Panc1 (cell line): ENCODE measurements around the gene PBRM1. TPM values are rescaled to one million over a fixed set of nuclear protein-coding genes. Genes with fewer than 3 reads are reported as not detected.

ENCODE experiments used
- ATAC-seq: fragments of 200-7000 bp; cut with Tn5 transposase; 2 replicates; pipeline ENCODE4 v1.9.1; 2020; ENCODE audit warnings: mild to moderate bottlenecking, moderate library complexity
- BruUV-seq: library from RNA; stranded (reverse); fragments of 400-500 nt; replicated peaks from 2 replicates; lab custom pipeline; 2021; lab: Mats Ljungman, UMichigan
- CTCF ChIA-PET: fragments of 300-600 bp; sonication (Branson Sonifier 250); formaldehyde crosslinking; loops from one replicate; lab custom pipeline; 2022; ENCODE audit warnings: antibody characterized with exemption; lab: Charles Lee
- POLR2A ChIA-PET: fragments of 300-600 bp; sonication (Branson Sonifier 250); formaldehyde crosslinking; loops from one replicate; lab custom pipeline; 2022; ENCODE audit warnings: antibody characterized with exemption; lab: Charles Lee
- DNase-seq: peaks from one replicate; pipeline ENCODE4 v3.0.0-alpha.2; 2010; ENCODE audit warnings: low read depth, low spot score
- H3K27ac ChIP-seq: 2 replicates; pipeline ENCODE4 v1.5.1; 2011; ENCODE audit warnings: mild to moderate bottlenecking, low read length, inconsistent platforms
- H3K27me3 ChIP-seq: fragments of 200-500 bp; sonication (Bioruptor generic); 2 replicates; pipeline ENCODE4 v1.6.0; 2014; ENCODE audit warnings: low read length, inconsistent platforms; ENCODE audit not compliant: control insufficient read depth, insufficient read depth
- H3K36me3 ChIP-seq: fragments of 200-500 bp; sonication (Bioruptor generic); 2 replicates; pipeline ENCODE4 v1.5.1; 2014; ENCODE audit warnings: inconsistent platforms, mild to moderate bottlenecking, low read length, moderate library complexity; ENCODE audit not compliant: control insufficient read depth, insufficient read depth
- H3K4me1 ChIP-seq: 2 replicates; pipeline ENCODE4 v1.5.1; 2011; ENCODE audit warnings: inconsistent platforms, mild to moderate bottlenecking, low read length, moderate library complexity; ENCODE audit not compliant: control insufficient read depth, insufficient read depth
- H3K4me3 ChIP-seq, 2 experiments: 2 replicates each; pipeline ENCODE4 v1.5.1; 2011 to 2012; ENCODE audit warnings: low read depth in 2 of 2, low read length in 2 of 2, mild to moderate bottlenecking in 2 of 2, inconsistent platforms in 1 of 2, moderate library complexity in 1 of 2
- H3K9me3 ChIP-seq: fragments of 200-500 bp; sonication (Bioruptor generic); 2 replicates; pipeline ENCODE4 v1.5.1; 2014; ENCODE audit warnings: low read depth, mild to moderate bottlenecking, inconsistent platforms, low read length, moderate library complexity; ENCODE audit not compliant: control insufficient read depth, insufficient read depth
- CTCF ChIP-seq: fragments of 450-650 bp; IDR thresholded peaks from 2 replicates; pipeline ENCODE4 v1.5.1; 2017; ENCODE audit warnings: mild to moderate bottlenecking
- POLR2AphosphoS5 ChIP-seq: IDR thresholded peaks from 2 replicates; pipeline ENCODE4 v1.6.1; 2012; ENCODE audit warnings: mild to moderate bottlenecking, low read depth, low read length, moderate library complexity
- REST ChIP-seq, 2 experiments: IDR thresholded peaks; 2 replicates each; pipeline ENCODE4 v1.6.1; 2011 to 2012; ENCODE audit warnings: low read depth in 2 of 2, control low read depth in 1 of 2, low read length in 1 of 2, mild to moderate bottlenecking in 1 of 2, moderate library complexity in 1 of 2; ENCODE audit not compliant: insufficient read depth in 1 of 2
- SIN3A ChIP-seq: IDR thresholded peaks from 2 replicates; pipeline ENCODE4 v1.6.1; 2012; ENCODE audit warnings: low read depth, mild to moderate bottlenecking, low read length, moderate library complexity, borderline replicate concordance; ENCODE audit not compliant: insufficient read depth
- TCF7L2 ChIP-seq: IDR thresholded peaks from 2 replicates; pipeline ENCODE4 v1.6.1; 2011; ENCODE audit warnings: mild to moderate bottlenecking, low read depth, low read length, inconsistent platforms
- in situ Hi-C: cut with HindIII; loops from 2 replicates; pipeline ENCODE4 v1.10.0; 2016; ENCODE audit warnings: low sequenced_read_pairs, low pct_unique_long_range_greater_than_20kb
- intact Hi-C: fragments of 100-400 bp; cut with micrococcal nuclease; formaldehyde crosslinking; loops from one replicate; pipeline ENCODE4 v1.10.0; 2022; ENCODE audit not compliant: unreplicated experiment
- total RNA-seq: library from RNA; stranded (reverse); gene quantifications from one replicate; pipeline ENCODE4 v1.2.1, GENCODE V29; 2021; ENCODE audit not compliant: unreplicated experiment

PBRM1 gene
- total RNA-seq, 1 experiment from 2014 or later: 43.5 TPM

- peak overlapping the region; percentile 80 for H3K27ac ChIP-seq
- CTCF ChIA-PET: no interaction called here
- H3K36me3 ChIP-seq: peaks cover 6% of the 10 kb centered on the region; the same call in 1 of the 2 replicates
- POLR2A ChIA-PET: interaction anchor here (0.6 kb wide), 1 partner anchor 10 kb away, joined by 6 read pairs; no protein-coding TSS in a partner anchor
- in situ Hi-C loops (no loop called here), intact Hi-C loops (no loop called here)
- no peaks in the 10 kb centered on the region for H3K9me3 ChIP-seq
- DNase-seq: no peak
- ATAC-seq: no peak
- no peak overlapping the region for H3K4me3 ChIP-seq
- H3K4me1 ChIP-seq: peaks cover 25% of the 10 kb centered on the region
- BruUV-seq: no TSS peak
- TF ChIP-seq SIN3A (no peak), TCF7L2 (no peak), REST (IDR thresholded peaks at IDR 0.05; ENCODE audit: insufficient read depth in 1 of 2, low read depth in 2 of 2, low read length in 1 of 2) (no peak), CTCF (no peak), POLR2AphosphoS5 (no peak)
- no peaks in the 10 kb centered on the region for H3K27me3 ChIP-seq
These were observed 14.0 kb downstream of the PBRM1 start for GRCh38 chr3:52671676-52672075.

DNA sequence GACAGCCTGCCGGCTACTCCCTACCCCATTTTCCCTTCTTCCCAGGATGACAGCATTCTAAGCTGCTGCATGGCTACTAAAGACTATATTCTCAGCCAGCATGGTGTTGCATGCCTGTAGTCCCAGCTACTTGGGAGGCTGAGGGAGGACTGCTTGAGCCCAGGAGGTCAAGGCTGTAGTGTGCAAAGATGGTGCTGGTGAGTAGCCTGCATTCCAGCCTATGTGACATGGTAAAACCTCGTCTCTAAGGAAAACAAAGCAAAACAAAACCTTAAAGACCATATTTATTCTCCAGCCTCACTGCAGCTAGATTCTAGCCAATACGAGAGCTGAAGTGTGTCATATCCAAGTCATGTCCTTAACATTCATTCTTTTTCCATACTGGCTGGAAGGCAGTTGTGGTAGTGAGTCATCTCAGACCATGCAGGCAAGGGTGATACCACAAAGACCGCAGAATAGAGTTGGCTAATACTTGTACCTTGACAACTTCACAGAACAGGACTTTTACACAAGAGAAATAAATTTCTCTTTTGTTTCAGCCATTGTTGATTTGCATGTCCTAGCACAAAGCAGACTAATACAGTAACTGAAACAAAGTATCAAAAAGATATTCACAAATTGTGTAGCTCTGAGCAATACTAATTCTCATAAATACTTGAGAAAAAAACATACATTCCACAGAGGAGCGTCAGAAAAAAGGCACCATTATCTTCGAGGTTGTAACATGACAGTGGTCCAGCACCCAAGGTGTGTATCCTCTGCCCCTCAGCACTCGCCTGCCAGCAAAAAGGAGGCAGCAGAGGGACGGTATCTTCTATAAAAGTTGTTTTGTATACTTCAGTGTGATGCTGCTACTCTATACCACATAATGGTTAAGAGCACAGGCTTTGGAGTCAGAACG, 14.8 kb downstream of the PBRM1 start:
- CTCF ChIA-PET: no interaction called here
- H3K9me3 ChIP-seq: no peaks in the 10 kb centered on the region
- ATAC-seq (peak; percentile 99), DNase-seq (peak; percentile 92)
- in situ Hi-C loops (no loop called here), intact Hi-C loops (no loop called here)
- peaks cover 6% of the 10 kb centered on the region for H3K36me3 ChIP-seq
- H3K4me1 ChIP-seq: peaks cover 25% of the 10 kb centered on the region
- peak overlapping the region; percentile 80 for H3K27ac ChIP-seq
- POLR2A ChIA-PET: interaction anchor here (0.6 kb wide), 1 partner anchor 13 kb away, joined by 3 read pairs; no protein-coding TSS in a partner anchor
- peak overlapping the region in 1 of 2 experiments; percentile 15; a peak in 1 of 4 replicates for H3K4me3 ChIP-seq
- no peaks in the 10 kb centered on the region for H3K27me3 ChIP-seq
- no peak for TF ChIP-seq TCF7L2
- BruUV-seq: TSS peak; percentile 17

- ChIA-PET CTCF (no interaction called here), POLR2A (no interaction called here)
- TF ChIP-seq TCF7L2 (no peak), CTCF (no peak), REST (IDR thresholded peaks at IDR 0.05; ENCODE audit: insufficient read depth in 1 of 2, low read depth in 2 of 2, low read length in 1 of 2) (no peak), SIN3A (no peak), POLR2AphosphoS5 (no peak)
- BruUV-seq: no TSS peak
- Histone ChIP-seq H3K27me3 (no peaks in the 10 kb centered on the region), H3K9me3 (no peaks in the 10 kb centered on the region), H3K36me3 (peaks cover 4% of the 10 kb centered on the region), H3K4me1 (no peaks in the 10 kb centered on the region), H3K27ac (no peak overlapping the region), H3K4me3 (no peak overlapping the region)
- ATAC-seq (no peak), DNase-seq (no peak)
- in situ Hi-C loops (no loop called here), intact Hi-C loops (no loop called here)
These were observed 22.6 kb downstream of the PBRM1 start for GRCh38 chr3:52663098-52663497.
